Dermis lymphatic vessel endothelial cell (primary cell): ENCODE measurements around the gene CARMIL3. TPM values are rescaled to one million over a fixed set of nuclear protein-coding genes. Genes with fewer than 3 reads are reported as not detected.

ENCODE experiments used
- total RNA-seq: library from RNA; depleted of rRNA; stranded (reverse); fragments of >200 nt; gene quantifications from 2 replicates; pipeline ENCODE4 v1.2.1, GENCODE V29; 2014

Gene CARMIL3
- under 0.01 TPM in 1 of 2 replicates, not detected in the other for total RNA-seq

GRCh38 chr14:24051789-24052655, at the start of gene CARMIL3:
CARMIL3 (plus strand) TSS chr14:24052009; CDS start chr14:24052154, 145 bp downstream.

GRCh38 chr14:24071144-24071697, 19.4 kb downstream of the CARMIL3 start, which contains the start of gene CPNE6:
CPNE6 (plus strand) TSS chr14:24071562; CDS start chr14:24072937, 1,375 bp downstream.

GRCh38 chr14:24093901-24094840, 42.4 kb downstream of the CARMIL3 start, which contains the start of gene PCK2:
PCK2 (plus strand) TSS chr14:24094311; CDS start chr14:24094406, 95 bp downstream.

GRCh38 chr14:24114532-24115421, 63.0 kb downstream of the CARMIL3 start, which contains the start of the genes DCAF11 and NRL:
DCAF11 (plus strand) TSS chr14:24114777; CDS start chr14:24115595, 818 bp downstream.
NRL (minus strand) TSS chr14:24114949; CDS start chr14:24082848, 32,101 bp downstream.

Other genes with a start within 250 kb of the CARMIL3 start
- gene DHRS4, start 98.2 kb upstream of the CARMIL3 start, total RNA-seq, result 48.3 and 59.6 TPM in 2 replicates
- gene DHRS4L2, start 63.1 kb upstream of the CARMIL3 start, total RNA-seq, result 12.1 and 14.8 TPM in 2 replicates
- not detected in 2 replicates for gene CPNE6, start 19.6 kb downstream of the CARMIL3 start, total RNA-seq
- 6.7 and 9.0 TPM in 2 replicates for gene PCK2, start 42.3 kb downstream of the CARMIL3 start, total RNA-seq
- gene DCAF11, start 62.8 kb downstream of the CARMIL3 start, total RNA-seq, result 65.9 and 89.1 TPM in 2 replicates
- gene NRL, start 62.9 kb downstream of the CARMIL3 start, total RNA-seq, result 0.69 and 2.2 TPM in 2 replicates
- 0.34 and 0.76 TPM in 2 replicates for gene FITM1, start 78.7 kb downstream of the CARMIL3 start, total RNA-seq
- gene PSME1, start 84.2 kb downstream of the CARMIL3 start, total RNA-seq, result 142 and 144 TPM in 2 replicates
- gene EMC9, start 89.6 kb downstream of the CARMIL3 start, total RNA-seq, result 15.4 and 15.8 TPM in 2 replicates
- 109 and 142 TPM in 2 replicates for gene PSME2, start 94.6 kb downstream of the CARMIL3 start, total RNA-seq
- 22.1 and 24.0 TPM in 2 replicates for gene RNF31, start 95.5 kb downstream of the CARMIL3 start, total RNA-seq
- 43.9 and 55.4 TPM in 2 replicates for gene IRF9, start 109.3 kb downstream of the CARMIL3 start, total RNA-seq
- 0.87 and 1.3 TPM in 2 replicates for gene REC8, start 120.1 kb downstream of the CARMIL3 start, total RNA-seq
- 19.3 and 31.5 TPM in 2 replicates for gene IPO4, start 136.8 kb downstream of the CARMIL3 start, total RNA-seq
- 39.6 and 58.0 TPM in 2 replicates for gene TM9SF1, start 143.4 kb downstream of the CARMIL3 start, total RNA-seq
- gene TSSK4, start 153.7 kb downstream of the CARMIL3 start, total RNA-seq, result not detected in 2 replicates
- gene CHMP4A, start 161.5 kb downstream of the CARMIL3 start, total RNA-seq, result 23.7 and 27.1 TPM in 2 replicates
- 11.3 and 13.1 TPM in 2 replicates for gene MDP1, start 164.1 kb downstream of the CARMIL3 start, total RNA-seq
- gene NEDD8, start 180.4 kb downstream of the CARMIL3 start, total RNA-seq, result 186 and 243 TPM in 2 replicates
- 80.6 and 106 TPM in 2 replicates for gene GMPR2, start 180.9 kb downstream of the CARMIL3 start, total RNA-seq
- gene TINF2, start 190.6 kb downstream of the CARMIL3 start, total RNA-seq, result 45.1 and 70.4 TPM in 2 replicates
- gene TGM1, start 211.2 kb downstream of the CARMIL3 start, total RNA-seq, result 0.09 and 0.22 TPM in 2 replicates
- 10.7 and 12.2 TPM in 2 replicates for gene RABGGTA, start 219.6 kb downstream of the CARMIL3 start, total RNA-seq
- 5.8 and 16.0 TPM in 2 replicates for gene DHRS1, start 247.8 kb downstream of the CARMIL3 start, total RNA-seq
- 20.8 and 21.0 TPM in 2 replicates for gene NOP9, start 247.8 kb downstream of the CARMIL3 start, total RNA-seq